Activated T-cell treated with anti-CD3 and anti-CD28 coated beads, Interleukin-2, amount 50 U/mL, for 4 hours (primary cell): ENCODE data around the gene HSPBP1. TPM values are rescaled to one million over a fixed set of nuclear protein-coding genes. Genes with fewer than 3 reads are reported as not detected.

ENCODE experiments used
- ATAC-seq, 2 donors: fragments of 200-7000 bp; cut with Tn5 transposase; one replicate each; pipeline ENCODE4 v1.10.0; 2021
- DNase-seq: peaks from one replicate; pipeline ENCODE4 v3.0.0-alpha.2; 2020
- H3K27me3 Mint-ChIP-seq: one replicate; pipeline ENCODE4 v1.8.0; 2021; ENCODE audit warnings: low read depth, mixed read lengths
- H3K36me3 Mint-ChIP-seq: one replicate; pipeline ENCODE4 v1.8.0; 2022; ENCODE audit warnings: mixed read lengths; ENCODE audit not compliant: insufficient read depth
- H3K4me1 Mint-ChIP-seq: one replicate; pipeline ENCODE4 v1.8.0; 2021; ENCODE audit warnings: low read depth, mixed read lengths
- H3K4me3 Mint-ChIP-seq: one replicate; pipeline ENCODE4 v1.8.0; 2021; ENCODE audit warnings: mild to moderate bottlenecking, moderate library complexity, mixed read lengths
- H3K9me3 Mint-ChIP-seq: one replicate; pipeline ENCODE4 v1.8.0; 2021; ENCODE audit warnings: mixed read lengths
- total RNA-seq, 3 donors: library from RNA; stranded (reverse); gene quantifications; one replicate each; pipeline ENCODE4 v1.2.1, GENCODE V29; 2021

HSPBP1 gene
- total RNA-seq, 3 donors from 2014 or later, result 113 to 139 (median 121) TPM

DNA sequence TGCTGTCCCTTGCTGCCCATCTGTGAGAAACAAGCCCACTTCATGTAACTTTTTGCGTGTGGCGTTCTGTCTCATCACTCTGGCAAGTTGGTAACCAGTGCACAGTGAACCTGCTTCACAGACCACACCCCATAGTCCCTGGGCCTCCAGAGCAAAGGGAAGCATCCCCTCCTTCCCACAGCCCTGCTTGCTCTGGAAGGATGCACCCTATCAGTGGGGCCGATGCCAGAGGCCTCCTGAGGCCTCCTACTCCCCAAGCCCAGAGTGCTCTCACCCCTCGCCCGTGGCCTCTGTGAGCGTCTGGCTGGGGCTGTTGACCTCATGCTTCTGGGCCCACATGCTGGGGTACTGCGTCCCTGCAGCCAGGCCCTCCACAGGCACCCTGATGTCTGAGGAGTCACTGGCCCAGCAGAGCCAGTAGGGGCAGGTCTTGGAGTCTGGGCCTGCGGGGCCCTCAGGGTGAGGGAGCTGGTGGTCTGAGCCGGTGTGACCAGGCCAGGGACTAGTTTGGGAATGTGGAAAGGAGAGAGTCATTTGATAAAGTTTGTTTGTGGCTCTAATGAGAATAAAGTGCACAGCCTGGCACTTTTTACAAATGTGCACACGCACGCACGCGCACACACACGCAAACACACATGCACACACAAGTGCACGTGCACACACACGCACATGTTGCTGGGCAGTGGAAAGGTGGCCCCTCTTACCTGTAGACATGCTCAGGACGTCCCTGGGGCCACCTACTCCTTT is 56.4 kb downstream of the HSPBP1 start:
- Mint-ChIP-seq H3K9me3 (peaks cover 12% of the 10 kb centered on the region), H3K27me3 (no peaks in the 10 kb centered on the region), H3K4me3 (no peak overlapping the region), H3K4me1 (peaks cover 2% of the 10 kb centered on the region), H3K36me3 (peaks cover 18% of the 10 kb centered on the region)
- no peak for ATAC-seq
- no peak for DNase-seq

DNA sequence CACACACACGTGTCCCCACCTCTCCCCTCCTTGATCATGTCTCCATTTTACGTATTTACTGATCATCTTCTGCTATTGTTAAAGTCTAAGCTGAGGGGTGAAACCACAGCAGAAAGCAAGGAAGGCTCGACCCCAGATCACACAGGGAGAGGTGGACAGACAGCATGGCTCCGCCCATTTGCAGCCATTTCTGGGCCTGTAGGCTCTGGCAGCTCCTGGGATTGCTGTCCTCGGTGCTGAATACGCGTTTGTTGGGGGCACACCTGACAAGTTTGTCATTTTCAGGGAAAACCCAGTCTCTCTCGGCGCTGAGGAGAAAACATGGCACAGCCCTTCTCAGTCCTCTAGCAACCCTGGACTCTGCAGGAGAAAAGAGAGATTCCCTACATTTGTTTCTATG is 59.4 kb downstream of the HSPBP1 start:
- DNase-seq (no peak), ATAC-seq (no peak)
- Mint-ChIP-seq H3K36me3 (peaks cover 10% of the 10 kb centered on the region), H3K4me1 (peaks cover 12% of the 10 kb centered on the region), H3K27me3 (peaks cover 3% of the 10 kb centered on the region), H3K4me3 (no peak overlapping the region), H3K9me3 (peaks cover 16% of the 10 kb centered on the region)

DNA sequence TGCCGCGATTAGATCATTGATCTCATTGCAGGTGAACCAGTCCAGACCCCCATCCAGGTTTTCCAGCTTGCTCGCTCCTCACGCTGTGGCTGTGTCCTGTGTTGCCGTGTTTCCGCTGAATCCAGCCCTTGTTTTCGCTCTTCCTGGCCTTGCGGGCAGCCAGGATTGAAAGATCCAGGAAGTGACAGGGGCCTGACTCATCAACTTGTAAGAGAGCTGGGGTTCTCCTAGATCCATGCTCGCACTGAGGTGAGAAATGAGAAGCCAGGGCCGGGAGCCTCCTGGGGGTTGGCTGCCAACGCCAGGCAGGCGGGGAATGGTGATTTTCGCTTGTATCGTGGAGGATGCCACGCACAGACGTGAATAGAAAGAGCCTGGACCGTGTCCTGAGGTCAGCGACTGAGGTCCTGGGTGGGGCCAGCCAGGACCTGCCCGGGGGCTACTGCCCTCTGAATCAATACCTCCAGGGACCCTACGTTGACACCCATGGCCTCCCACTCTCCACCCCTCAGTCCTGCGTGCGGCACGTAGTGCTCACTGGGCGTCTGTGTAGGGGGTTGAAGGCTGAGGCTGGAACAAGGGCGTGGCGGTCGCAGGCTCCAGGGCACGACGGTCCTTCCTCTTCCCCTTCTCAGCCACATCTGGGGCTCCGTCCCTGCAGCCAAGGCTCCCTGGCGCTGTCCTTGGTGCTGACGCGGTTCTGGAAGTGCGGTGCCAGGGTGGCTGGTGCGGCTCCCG is 63.3 kb downstream of the HSPBP1 start:
- Mint-ChIP-seq H3K4me3 (peak overlapping the region; percentile 36), H3K9me3 (peaks cover 22% of the 10 kb centered on the region), H3K36me3 (peaks cover 8% of the 10 kb centered on the region), H3K27me3 (peaks cover 19% of the 10 kb centered on the region), H3K4me1 (peaks cover 11% of the 10 kb centered on the region)
- DNase-seq (peak; percentile 35), ATAC-seq (peak; percentile 86 to 89)

DNA sequence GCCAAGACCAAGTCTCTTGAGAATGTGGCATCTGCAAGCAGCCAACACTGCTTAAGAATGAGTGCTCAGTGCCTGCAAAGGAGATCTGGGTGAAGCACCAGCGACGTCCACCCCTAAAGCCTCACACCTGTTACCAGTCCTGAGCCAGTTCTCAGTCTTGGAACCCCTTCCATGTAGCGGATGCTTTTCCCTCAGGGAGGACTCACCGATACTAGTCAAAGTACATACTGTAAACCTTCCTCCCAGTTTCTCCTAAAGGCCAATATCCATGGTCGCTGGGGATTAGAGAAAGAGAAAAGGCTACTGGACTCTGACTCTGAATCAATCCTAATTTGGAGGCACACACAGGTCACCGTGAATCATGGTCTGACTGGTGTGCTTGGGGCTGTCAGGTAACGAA is 66.4 kb downstream of the HSPBP1 start:
- no peak for DNase-seq
- ATAC-seq, result no peak

DNA sequence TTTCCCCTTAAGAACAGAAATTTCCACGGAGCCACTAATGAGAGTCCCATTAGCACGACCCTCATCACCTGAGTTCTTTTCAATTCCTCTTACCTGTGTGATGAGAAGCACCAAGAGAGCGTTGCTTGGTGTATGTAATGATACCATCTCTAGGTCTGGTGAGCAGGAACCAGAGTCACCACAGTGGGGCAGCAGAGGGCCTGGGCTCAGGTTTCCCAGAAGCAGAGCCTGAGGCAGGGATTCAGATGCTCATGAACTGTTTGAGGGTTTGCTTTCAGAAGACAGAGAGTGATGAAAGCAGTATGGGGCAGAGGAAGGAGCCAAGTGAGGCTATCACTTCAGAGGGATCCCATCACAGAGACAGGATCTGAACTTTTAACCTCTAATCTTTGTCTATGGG is 67.5 kb downstream of the HSPBP1 start:
- peak in 1 of 2 donors; percentile 24 for ATAC-seq
- no peak overlapping the region for H3K4me3 Mint-ChIP-seq

More for the DNA sequence above, 66.4 kb downstream of the HSPBP1 start:
- Mint-ChIP-seq H3K27me3 (peaks cover 34% of the 10 kb centered on the region), H3K36me3 (no peaks in the 10 kb centered on the region), H3K4me3 (no peak overlapping the region), H3K9me3 (peaks cover 10% of the 10 kb centered on the region), H3K4me1 (peaks cover 11% of the 10 kb centered on the region)

More for the DNA sequence above, 67.5 kb downstream of the HSPBP1 start:
- peaks cover 34% of the 10 kb centered on the region for H3K27me3 Mint-ChIP-seq
- H3K36me3 Mint-ChIP-seq, result no peaks in the 10 kb centered on the region
- DNase-seq, result no peak
- peaks cover 11% of the 10 kb centered on the region for H3K4me1 Mint-ChIP-seq
- H3K9me3 Mint-ChIP-seq, result peaks cover 10% of the 10 kb centered on the region

Other genes starting within 250 kb of the HSPBP1 start
- gene GP6, start 241.8 kb downstream of the HSPBP1 start, total RNA-seq, result under 1 TPM in 2 of 3 donors, not detected in 1; 0.26 to 0.53 TPM
- 10 to 100 TPM; 19.2 to 40.7 (median 19.5) TPM for gene RDH13, start 217.0 kb downstream of the HSPBP1 start, total RNA-seq
- 1 to 10 TPM in 1 of 3 donors, under 1 TPM in 2; 0.53 to 1.2 (median 0.87) TPM for gene EPS8L1, start 204.2 kb downstream of the HSPBP1 start, total RNA-seq
- gene PPP1R12C, start 162.5 kb downstream of the HSPBP1 start, total RNA-seq, result 100 to 1,000 TPM in 2 of 3 donors, 10 to 100 TPM in 1; 95.6 to 105 (median 104) TPM
- not detected for gene TNNT1, start 130.9 kb downstream of the HSPBP1 start, total RNA-seq
- not detected for gene TNNI3, start 122.4 kb downstream of the HSPBP1 start, total RNA-seq
- gene DNAAF3, start 113.5 kb downstream of the HSPBP1 start, total RNA-seq, result under 1 TPM in 2 of 3 donors, not detected in 1; 0.25 to 0.45 TPM
- gene SYT5, start 99.8 kb downstream of the HSPBP1 start, total RNA-seq, result not detected
- gene PTPRH, start 70.6 kb downstream of the HSPBP1 start, total RNA-seq, result under 1 TPM; 0.11 to 0.38 (median 0.11) TPM
- gene TMEM86B, start 51.3 kb downstream of the HSPBP1 start, total RNA-seq, result 1 to 10 TPM; 5.8 to 6.9 (median 6.2) TPM
- gene PPP6R1, start 21.1 kb downstream of the HSPBP1 start, total RNA-seq, result 100 to 1,000 TPM; 256 to 326 (median 285) TPM
- gene BRSK1, start 3.9 kb upstream of the HSPBP1 start, total RNA-seq, result 1 to 10 TPM; 4.0 to 6.5 (median 5.0) TPM
- gene TMEM150B, start 45.2 kb upstream of the HSPBP1 start, total RNA-seq, result not detected
- gene KMT5C, start 59.8 kb upstream of the HSPBP1 start, total RNA-seq, result 1 to 10 TPM; 8.1 to 9.2 (median 8.6) TPM
- not detected for gene COX6B2, start 74.6 kb upstream of the HSPBP1 start, total RNA-seq
- gene GARIN5B, start 83.2 kb upstream of the HSPBP1 start, total RNA-seq, result not detected
- under 1 TPM; 0.18 to 0.46 (median 0.35) TPM for gene IL11, start 90.4 kb upstream of the HSPBP1 start, total RNA-seq
- gene TMEM190, start 96.7 kb upstream of the HSPBP1 start, total RNA-seq, result not detected
- gene TMEM238, start 104.2 kb upstream of the HSPBP1 start, total RNA-seq, result 1 to 10 TPM; 6.1 to 8.8 (median 8.4) TPM
- gene RPL28, start 105.8 kb upstream of the HSPBP1 start, total RNA-seq, result 1,000 to 10,000 TPM; 3,242 to 3,402 (median 3,363) TPM
- 100 to 1,000 TPM; 226 to 281 (median 237) TPM for gene UBE2S, start 127.7 kb upstream of the HSPBP1 start, total RNA-seq
- not detected for gene SHISA7, start 163.2 kb upstream of the HSPBP1 start, total RNA-seq
- 10 to 100 TPM; 63.2 to 65.1 (median 64.5) TPM for gene ISOC2, start 181.5 kb upstream of the HSPBP1 start, total RNA-seq
- gene C19orf85, start 184.6 kb upstream of the HSPBP1 start, total RNA-seq, result not detected
- gene ZNF628, start 196.5 kb upstream of the HSPBP1 start, total RNA-seq, result 10 to 100 TPM; 11.0 to 12.6 (median 12.1) TPM
- 10 to 100 TPM; 16.0 to 23.4 (median 17.6) TPM for gene NAT14, start 205.1 kb upstream of the HSPBP1 start, total RNA-seq
- gene SSC5D, start 208.3 kb upstream of the HSPBP1 start, total RNA-seq, result under 1 TPM; 0.29 to 0.66 (median 0.38) TPM